Stimulated activated CD8-positive, alpha-beta memory T cell treated with anti-CD3 and anti-CD28 coated beads, Interleukin-2, amount 100 ng/mL, for 1 hour (primary cell): ENCODE data around the gene NDUFA12.
"Not testable (repeated sequence)": the region's sequence is repeated elsewhere in the genome, so short reads cannot be mapped to it uniquely, and the experiment has no call there.

ENCODE experiments used
- DNase-seq, 2 donors: peaks; one replicate each; pipeline ENCODE4 v3.0.0-alpha.2; 2020; ENCODE audit warnings: low read depth in 2 of 2

NDUFA12 gene

GRCh38 chr12:95003213-95003920, at the start of gene NDUFA12:
NDUFA12 (minus strand) TSS chr12:95003697; CDS start chr12:95003680, 17 bp downstream.
- peak; percentile 89 to 90 for DNase-seq

- no peak for DNase-seq
These were observed 47.7 kb upstream of the NDUFA12 start for GRCh38 chr12:95051241-95051640.

DNA sequence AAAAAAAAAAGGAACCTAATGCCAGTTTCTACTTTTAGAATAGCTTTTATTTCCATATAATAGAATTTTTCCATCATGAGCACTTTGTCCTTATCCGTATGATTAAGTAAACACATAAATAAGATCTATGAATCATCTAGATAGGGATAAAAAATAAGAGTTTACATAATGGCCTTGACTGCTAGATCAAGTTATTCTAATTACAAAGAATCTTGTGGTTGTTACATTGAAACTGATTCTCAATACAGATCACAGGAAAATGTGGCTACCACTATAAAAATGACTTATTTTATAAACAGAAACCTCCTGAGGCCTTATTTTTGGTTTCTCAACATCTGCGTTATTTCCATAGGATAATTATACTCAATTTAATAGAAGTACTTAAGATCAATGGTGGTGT, 34.4 kb upstream of the NDUFA12 start:
- no peak for DNase-seq

GRCh38 chr12:95034750-95035149, 31.3 kb upstream of the NDUFA12 start:
- no peak for DNase-seq

DNA sequence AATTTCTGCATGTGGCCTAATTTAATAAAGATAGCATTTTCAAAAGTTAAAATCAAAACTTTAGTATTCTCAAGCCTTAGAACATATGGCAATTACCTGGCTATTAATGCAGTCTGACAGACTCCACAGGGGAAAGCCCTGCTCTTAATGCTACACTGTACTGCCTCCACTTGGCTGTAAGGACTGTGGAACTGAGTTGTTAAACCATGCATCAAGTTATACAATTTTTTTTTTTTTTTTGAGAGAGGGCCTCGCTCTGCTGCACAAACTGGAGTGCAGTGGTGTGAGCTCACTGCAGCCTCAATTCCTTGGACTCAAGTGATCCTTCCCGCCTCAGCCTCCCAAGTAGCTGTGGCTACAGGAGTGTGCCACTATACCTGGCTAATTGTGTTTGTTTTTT, 19.0 kb upstream of the NDUFA12 start:
- DNase-seq = no peak

DNA sequence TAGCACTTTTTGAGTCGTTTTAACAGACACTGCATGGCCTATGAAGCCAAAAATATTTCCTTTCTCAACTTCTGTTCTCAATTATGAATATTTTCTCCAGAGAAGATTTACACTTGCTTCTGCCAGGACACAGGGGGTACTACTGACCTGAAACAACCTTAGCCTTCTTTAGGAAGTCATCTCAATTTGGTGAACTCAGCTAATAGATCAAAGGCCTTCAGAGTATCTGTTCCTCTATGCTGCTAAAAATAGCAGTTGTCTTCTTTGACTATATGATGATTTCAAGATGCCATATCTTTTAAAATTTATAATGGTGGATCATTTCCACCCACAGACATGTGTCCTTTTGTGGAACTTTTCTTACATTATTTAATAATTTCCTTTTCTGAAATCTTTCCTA, 14.0 kb upstream of the NDUFA12 start:
- no peak for DNase-seq

GRCh38 chr12:95016120-95016519, 12.6 kb upstream of the NDUFA12 start:
- no peak for DNase-seq

- DNase-seq = no peak
These were observed 11.1 kb upstream of the NDUFA12 start for GRCh38 chr12:95014554-95014953.

- no peak for DNase-seq
These were observed 2.7 kb upstream of the NDUFA12 start for GRCh38 chr12:95006206-95006605.

- DNase-seq = no peak
These were observed 1.1 kb upstream of the NDUFA12 start for GRCh38 chr12:95004610-95005009.

GRCh38 chr12:95003921-95004272, 400 bp upstream of the NDUFA12 start:
- DNase-seq = no peak

- no peak for DNase-seq
These were observed 743 bp downstream of the NDUFA12 start for GRCh38 chr12:95002754-95003153.

DNA sequence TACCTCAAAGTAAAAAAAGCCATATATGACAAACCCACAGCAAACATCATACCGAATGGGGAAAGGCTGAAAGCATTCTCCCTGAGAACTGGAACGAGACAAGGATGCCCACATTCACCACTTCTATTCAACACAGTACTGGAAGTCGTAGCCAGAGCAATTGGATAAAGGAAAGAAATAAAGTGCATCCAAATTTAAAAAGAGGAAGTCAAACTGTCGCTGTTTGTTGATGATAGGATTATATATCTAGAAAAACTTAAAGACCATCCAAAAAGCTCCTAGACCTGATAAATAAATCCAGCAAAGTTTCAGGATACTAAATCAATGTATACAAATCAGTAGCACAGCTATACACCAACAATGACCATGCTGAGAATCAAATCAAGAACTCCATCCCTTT, 5.2 kb downstream of the NDUFA12 start:
- DNase-seq = no peak

DNA sequence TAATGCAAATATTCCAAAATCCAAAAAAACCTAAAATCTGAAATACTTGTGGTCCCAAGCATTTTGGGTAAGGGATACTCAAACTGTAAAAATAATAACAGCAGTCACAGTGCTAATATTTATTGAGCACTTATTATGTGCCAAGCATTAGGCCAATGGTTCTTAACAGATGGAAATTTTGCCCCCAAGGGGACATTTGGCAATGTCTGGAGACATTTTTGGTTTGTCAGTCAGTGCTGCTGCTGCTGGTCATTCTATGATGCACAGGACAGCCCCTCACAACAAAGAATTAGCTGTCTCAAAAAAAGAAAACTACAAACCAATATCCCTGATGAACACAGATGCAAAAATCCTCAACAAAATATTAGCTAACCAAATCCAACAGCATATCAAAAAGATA, 5.8 kb downstream of the NDUFA12 start:
- DNase-seq = no peak

- no peak for DNase-seq
These were observed 6.4 kb downstream of the NDUFA12 start for GRCh38 chr12:94997061-94997460.

DNA sequence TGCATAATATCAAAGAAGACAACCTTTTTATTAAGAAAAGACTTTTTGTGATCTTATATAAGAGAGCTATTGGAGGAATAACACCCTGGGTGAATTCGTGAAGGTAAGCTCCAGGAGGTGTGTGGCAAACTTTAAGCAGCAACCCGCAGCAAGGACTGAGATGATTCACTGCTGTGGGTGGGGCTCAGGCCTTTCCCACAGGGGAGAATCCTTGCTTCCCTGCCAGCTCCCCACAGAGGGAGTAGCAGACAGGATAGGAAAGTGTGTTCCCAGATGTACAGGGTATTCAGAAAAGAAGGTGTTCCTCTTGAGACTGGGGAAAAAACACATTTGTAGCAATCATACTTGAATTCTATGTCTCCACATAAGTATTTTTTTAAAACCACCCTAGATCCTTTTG, 9.2 kb downstream of the NDUFA12 start:
- DNase-seq = no peak

DNA sequence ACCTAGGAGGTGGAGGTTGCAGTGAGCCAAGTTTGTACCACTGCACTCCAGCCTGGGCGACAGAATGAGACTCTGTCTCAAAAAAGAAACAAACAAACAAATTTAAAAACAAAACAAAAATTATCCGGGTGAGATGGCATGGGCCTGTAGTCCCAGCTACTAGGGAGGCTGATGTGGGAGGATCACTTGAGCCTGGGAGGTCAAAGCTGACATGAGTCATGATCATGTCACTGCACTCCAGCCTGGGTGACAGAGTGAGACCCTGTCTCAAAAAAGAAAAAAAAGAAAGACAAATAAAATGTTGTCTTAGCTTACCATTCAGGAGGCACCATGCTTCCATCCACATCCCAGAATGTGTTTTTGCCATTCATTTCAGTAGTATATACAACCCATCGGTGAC, 9.6 kb downstream of the NDUFA12 start:
- not testable (repeated sequence) for DNase-seq

DNA sequence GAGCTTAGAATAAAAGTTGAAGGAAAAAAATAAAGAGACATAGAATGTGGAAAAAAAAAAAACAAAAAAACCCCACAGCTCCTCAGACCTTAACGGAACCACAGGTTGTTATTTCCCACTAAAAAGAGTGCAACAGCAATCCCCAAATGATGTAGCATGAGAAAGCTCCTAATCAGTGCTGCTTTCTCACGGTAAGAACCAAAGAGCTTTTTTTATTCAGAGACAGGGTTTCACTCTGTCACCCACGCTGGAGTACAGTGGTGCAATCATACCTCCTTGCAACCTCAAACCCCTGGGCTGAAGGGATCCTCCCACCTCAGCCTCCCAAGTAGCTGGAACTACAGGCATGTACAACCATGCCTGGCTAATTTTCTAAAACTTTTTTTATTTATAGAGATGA, 13.3 kb downstream of the NDUFA12 start:
- no peak for DNase-seq

DNA sequence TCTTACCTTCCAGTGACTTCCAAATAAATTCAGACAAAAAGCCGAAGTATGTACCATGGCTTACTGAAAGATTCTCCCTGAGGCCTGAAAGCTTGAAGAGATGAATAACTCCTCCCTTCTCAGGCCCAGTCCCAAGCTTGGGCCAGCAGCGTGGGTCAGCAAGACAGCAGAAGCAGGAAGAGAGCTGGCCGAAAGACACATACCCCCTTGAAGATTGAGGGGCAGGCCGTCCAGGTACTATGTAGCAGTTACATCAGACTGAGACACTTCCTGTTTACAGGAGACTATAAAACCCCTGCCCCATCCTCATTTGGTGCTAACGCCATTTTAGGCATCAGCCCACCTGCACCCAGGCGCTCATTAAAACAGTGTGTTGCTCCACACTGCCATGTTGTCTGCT, 15.0 kb downstream of the NDUFA12 start:
- DNase-seq = no peak

- no peak for DNase-seq
These were observed 15.7 kb downstream of the NDUFA12 start for GRCh38 chr12:94987801-94988200.

DNA sequence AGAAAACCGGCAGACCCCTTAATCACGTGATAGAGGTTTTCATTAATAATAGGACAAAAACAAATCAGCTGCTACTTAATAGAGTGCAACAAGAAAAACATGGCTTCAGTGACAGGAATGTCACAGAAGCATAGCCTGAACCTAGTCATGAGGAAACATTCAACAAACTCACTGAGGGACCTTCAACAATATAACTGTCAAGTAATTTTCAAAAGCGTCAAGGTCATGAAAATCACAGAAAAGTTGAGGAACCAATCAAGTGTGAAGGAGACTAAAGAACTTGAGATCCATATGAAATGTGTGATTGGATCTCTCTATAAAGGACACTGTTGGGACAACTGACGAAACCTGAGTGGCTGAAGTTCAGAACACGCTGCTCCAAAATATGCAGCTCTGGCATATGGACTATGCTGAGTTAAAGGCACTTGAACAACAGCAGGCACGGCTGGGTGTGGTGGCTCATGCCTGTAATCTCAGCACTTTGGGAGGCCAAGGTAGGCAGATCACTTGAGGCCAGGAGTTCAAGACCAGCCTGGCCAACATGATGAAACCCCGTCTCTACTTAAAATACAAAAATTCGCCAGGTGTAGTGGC, 16.3 kb downstream of the NDUFA12 start:
- no peak for DNase-seq

- DNase-seq = not testable (repeated sequence)
These were observed 18.4 kb downstream of the NDUFA12 start for GRCh38 chr12:94985099-94985498.

DNA sequence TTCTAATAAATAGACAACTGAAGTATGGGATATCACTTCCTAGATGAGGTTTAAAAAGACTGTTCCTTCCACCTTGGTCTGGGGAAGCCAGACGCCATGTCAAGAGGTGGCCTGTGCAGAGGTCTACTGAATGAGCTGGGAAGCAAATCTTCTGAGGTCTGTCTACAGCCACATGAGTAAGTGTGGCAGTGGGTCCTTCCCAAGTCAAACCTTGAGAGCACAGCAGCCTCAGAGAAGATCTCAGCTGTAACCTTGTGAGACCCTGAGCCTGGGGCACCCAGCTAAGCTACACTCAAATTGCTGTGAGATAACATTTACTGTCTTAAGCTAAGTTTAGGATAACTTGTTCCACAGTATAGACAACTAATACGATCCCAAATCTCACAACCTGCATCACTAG, 20.2 kb downstream of the NDUFA12 start:
- no peak for DNase-seq

DNA sequence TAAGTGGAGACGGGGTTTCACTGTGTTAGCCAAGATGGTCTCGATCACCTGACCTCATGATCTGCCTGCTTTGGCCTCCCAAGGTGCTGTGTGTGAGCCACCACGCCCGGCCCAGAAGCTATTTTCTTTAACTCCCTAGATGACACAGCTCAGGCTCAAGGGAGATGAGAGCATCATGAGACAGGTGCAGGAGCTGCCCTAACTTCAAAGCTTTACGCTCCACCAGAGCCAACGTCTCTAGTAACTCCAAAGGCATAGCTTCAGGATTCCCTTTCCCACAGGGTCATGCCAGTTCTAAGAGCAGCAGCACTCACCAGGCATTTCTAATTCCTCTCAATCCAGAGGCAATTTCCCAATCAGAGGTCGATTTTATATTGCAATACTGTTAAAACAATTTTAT, 21.0 kb downstream of the NDUFA12 start:
- DNase-seq = no peak
